Bronchial smooth muscle cell (primary cell): Measurements from ENCODE around the gene FADS6. TPM values are rescaled to one million over a fixed set of nuclear protein-coding genes. Genes with fewer than 3 reads are reported as not detected.

Source experiments
- total RNA-seq: library from RNA; depleted of rRNA; stranded (reverse); fragments of >200 nt; gene quantifications from 2 replicates; pipeline ENCODE4 v1.2.1, GENCODE V29; 2014

Gene FADS6
- not detected in 2 replicates for total RNA-seq

GRCh38 chr17:74892974-74893911 is at the start of gene FADS6:
TSS of gene FADS6 (minus strand) at chr17:74893633. CDS start at chr17:74893595, 38 bp downstream.

GRCh38 chr17:74935585-74936469 is 42.4 kb upstream of the FADS6 start, which contains the start of gene OTOP3:
TSS of gene OTOP3 (plus strand) at chr17:74935898. CDS start at chr17:74935922, 24 bp downstream.

GRCh38 chr17:74924250-74924948 is 31.0 kb upstream of the FADS6 start, which contains the start of gene OTOP2:
TSS of gene OTOP2 (plus strand) at chr17:74924273. CDS start at chr17:74924633, 360 bp downstream.

GRCh38 chr17:74922694-74923537 is 29.5 kb upstream of the FADS6 start, which contains the start of gene USH1G:
TSS of gene USH1G (minus strand) at chr17:74923255. CDS start at chr17:74923073, 182 bp downstream.

GRCh38 chr17:74872313-74873036 is 21.0 kb downstream of the FADS6 start, which contains the start of gene FDXR:
TSS of gene FDXR (minus strand) at chr17:74872994. CDS start at chr17:74872944, 50 bp downstream.

GRCh38 chr17:74859459-74860228 is 33.8 kb downstream of the FADS6 start, which contains the start of gene GRIN2C:
TSS of gene GRIN2C (minus strand) at chr17:74859885. CDS start at chr17:74855092, 4,793 bp downstream.

Other genes starting within 250 kb of the FADS6 start
- gene CD300LF, start 180.7 kb downstream of the FADS6 start, total RNA-seq = not detected in 2 replicates
- gene RAB37, start 156.4 kb downstream of the FADS6 start, total RNA-seq = 0.16 and 0.60 TPM in 2 replicates
- 1.9 and 2.5 TPM in 2 replicates for gene NHERF1, start 145.0 kb downstream of the FADS6 start, total RNA-seq
- 39.1 and 46.7 TPM in 2 replicates for gene NAT9, start 117.3 kb downstream of the FADS6 start, total RNA-seq
- 0.16 and 0.26 TPM in 2 replicates for gene GRIN2C, start 33.7 kb downstream of the FADS6 start, total RNA-seq
- gene FDXR, start 20.6 kb downstream of the FADS6 start, total RNA-seq = 62.7 and 67.5 TPM in 2 replicates
- gene USH1G, start 29.6 kb upstream of the FADS6 start, total RNA-seq = under 0.01 and 0.09 TPM in 2 replicates
- not detected in 2 replicates for gene OTOP2, start 30.6 kb upstream of the FADS6 start, total RNA-seq
- gene OTOP3, start 42.3 kb upstream of the FADS6 start, total RNA-seq = not detected in 2 replicates
- gene HID1, start 79.1 kb upstream of the FADS6 start, total RNA-seq = 0.16 and 0.52 TPM in 2 replicates
- 5.5 and 6.4 TPM in 2 replicates for gene CDR2L, start 94.0 kb upstream of the FADS6 start, total RNA-seq
- 29.3 and 34.4 TPM in 2 replicates for gene MRPL58, start 119.0 kb upstream of the FADS6 start, total RNA-seq
- 279 and 442 TPM in 2 replicates for gene ATP5PD, start 153.3 kb upstream of the FADS6 start, total RNA-seq
- 10.6 and 12.8 TPM in 2 replicates for gene KCTD2, start 153.6 kb upstream of the FADS6 start, total RNA-seq
- gene SLC16A5, start 194.3 kb upstream of the FADS6 start, total RNA-seq = 4.7 and 10.6 TPM in 2 replicates
- 1.7 and 1.8 TPM in 2 replicates for gene ARMC7, start 216.3 kb upstream of the FADS6 start, total RNA-seq
- 16.4 and 35.6 TPM in 2 replicates for gene NT5C, start 238.1 kb upstream of the FADS6 start, total RNA-seq